ENCODE data around the gene RALGPS1. TPM values are rescaled to one million over a fixed set of nuclear protein-coding genes. Genes with fewer than 3 reads are reported as not detected.

Gene RALGPS1
- total and polyA plus RNA-seq, 4 experiments from 2014 or later = 0.84 to 10.3 (median 5.8) TPM

DNA sequence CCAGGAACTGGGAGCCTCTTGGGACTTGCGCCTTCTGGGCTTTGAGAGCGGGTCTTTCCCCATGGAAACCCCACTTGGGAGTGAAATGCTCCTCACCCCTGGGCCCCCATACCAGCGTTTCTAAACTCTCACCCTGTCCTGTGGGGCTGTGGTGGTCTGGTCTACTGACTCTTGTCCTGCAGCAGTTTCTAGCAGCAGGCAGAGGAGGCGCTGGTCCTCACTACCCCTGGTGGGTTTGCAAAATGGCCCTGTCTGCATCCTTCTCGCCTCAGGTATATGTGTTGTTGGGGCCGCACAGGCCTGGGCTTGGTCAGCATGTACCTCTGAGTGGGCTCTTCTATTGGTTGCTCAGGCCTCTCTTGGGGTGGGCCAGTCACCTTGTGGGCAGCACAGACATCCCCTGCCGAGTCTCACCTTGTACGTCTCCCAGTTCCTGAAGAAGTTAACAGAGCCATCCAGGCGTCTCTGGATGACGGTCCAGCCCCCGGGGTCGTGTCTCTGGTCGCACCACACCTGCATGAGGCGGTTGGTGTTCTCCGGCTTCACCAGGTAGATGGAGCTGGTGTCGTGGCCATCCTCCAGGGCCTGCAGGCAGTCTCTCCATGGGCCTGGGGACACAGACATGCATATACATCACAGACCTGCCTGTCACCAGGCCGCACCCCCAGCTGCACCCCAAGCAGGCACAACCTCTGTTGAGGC is 178.9 kb downstream of the RALGPS1 start:
- CTCF ChIA-PET (ENCODE audit: partially characterized antibody) = no interaction called here
- peaks cover 0 to 2% of the 10 kb centered on the region in 2 donors for H3K36me3 Mint-ChIP-seq
- POLR2A ChIA-PET (ENCODE audit: partially characterized antibody) = no interaction called here

DNA sequence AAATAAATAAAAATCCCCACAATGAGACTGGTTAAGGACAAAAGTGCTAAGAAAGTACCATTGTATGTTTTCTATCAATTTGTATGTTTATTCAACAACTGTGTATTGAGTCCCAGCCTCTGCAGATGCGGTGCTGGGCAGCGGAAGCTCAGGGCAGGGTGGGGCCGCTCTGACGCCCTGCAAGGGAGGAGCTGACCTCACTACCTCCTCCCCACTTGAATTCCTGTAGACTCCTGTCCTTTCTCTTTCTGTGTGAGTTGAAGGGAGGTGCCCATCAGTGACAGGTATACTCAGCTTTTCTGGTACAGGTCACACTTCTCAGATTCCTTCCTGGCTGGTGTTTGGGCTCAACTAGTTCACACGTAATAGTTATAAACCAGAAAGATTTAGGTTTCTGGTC is 180.8 kb downstream of the RALGPS1 start:
- ChIA-PET CTCF (ENCODE audit: partially characterized antibody) (no interaction called here), POLR2A (ENCODE audit: partially characterized antibody) (no interaction called here)
- intact Hi-C loops (cut with micrococcal nuclease) = no loop called here
- Histone ChIP-seq H3K4me3 (ENCODE audit: low read length in 2 of 2) (no peak overlapping the region), H3K4me1 (ENCODE audit: insufficient read depth, low read length) (no peaks in the 10 kb centered on the region), H3K9me3 (ENCODE audit: control insufficient read depth in 1 of 2, low read length in 2 of 2) (no peaks in the 10 kb centered on the region), H3K27me3 (ENCODE audit: insufficient read depth, low read length) (no peaks in the 10 kb centered on the region), H3K36me3 (ENCODE audit: insufficient read depth, low read length) (no peaks in the 10 kb centered on the region), H3K27ac (ENCODE audit: low read depth, low read length) (no peak overlapping the region)
- Mint-ChIP-seq H3K9me3 (no peaks in the 10 kb centered on the region), H3K4me3 (no peak overlapping the region), H3K27me3 (no peaks in the 10 kb centered on the region), H3K4me1 (no peaks in the 10 kb centered on the region), H3K27ac (peak overlapping the region in 1 of 7 donors; percentile 51), H3K36me3 (peaks cover 0 to 2% of the 10 kb centered on the region in 2 donors)
- DNase-seq = no peak

More for the DNA sequence above, 178.9 kb downstream of the RALGPS1 start:
- H3K9me3 Mint-ChIP-seq = no peaks in the 10 kb centered on the region
- no peaks in the 10 kb centered on the region for H3K27me3 Mint-ChIP-seq
- DNase-seq = no peak
- H3K4me1 Mint-ChIP-seq = no peaks in the 10 kb centered on the region
- no peaks in the 10 kb centered on the region for H3K9me3 ChIP-seq (ENCODE audit: control insufficient read depth in 1 of 2, low read length in 2 of 2)
- H3K27ac ChIP-seq (ENCODE audit: low read depth, low read length) = no peak overlapping the region
- no peaks in the 10 kb centered on the region for H3K27me3 ChIP-seq (ENCODE audit: insufficient read depth, low read length)
- H3K4me3 ChIP-seq (ENCODE audit: low read length in 2 of 2) = no peak overlapping the region
- no peak overlapping the region for H3K4me3 Mint-ChIP-seq
- no peaks in the 10 kb centered on the region for H3K36me3 ChIP-seq (ENCODE audit: insufficient read depth, low read length)
- H3K27ac Mint-ChIP-seq = no peak overlapping the region
- intact Hi-C loops (cut with micrococcal nuclease) = no loop called here
- no peaks in the 10 kb centered on the region for H3K4me1 ChIP-seq (ENCODE audit: insufficient read depth, low read length)

DNA sequence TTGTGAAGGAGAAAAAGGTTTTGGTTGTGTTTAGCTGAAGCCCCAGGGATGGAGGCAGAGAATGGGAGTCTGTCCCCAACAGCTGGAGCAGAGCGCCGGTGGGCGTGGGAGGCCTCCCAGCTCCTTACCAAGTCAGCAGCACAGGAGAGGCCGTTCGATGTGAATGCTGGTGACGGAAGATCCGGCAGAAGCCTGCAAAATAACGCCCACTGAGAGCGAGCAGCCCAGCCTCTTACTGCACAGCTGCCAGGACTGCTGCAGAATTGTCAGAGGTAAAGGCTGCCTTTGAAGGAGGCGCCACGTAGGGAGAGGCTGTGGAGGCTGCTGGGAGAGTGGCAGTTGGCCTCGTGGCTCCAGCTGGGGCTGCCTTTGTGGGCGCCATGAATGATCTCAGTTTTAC is 181.6 kb downstream of the RALGPS1 start:
- no peaks in the 10 kb centered on the region for H3K4me1 Mint-ChIP-seq
- H3K9me3 Mint-ChIP-seq = no peaks in the 10 kb centered on the region
- Histone ChIP-seq H3K36me3 (ENCODE audit: insufficient read depth, low read length) (no peaks in the 10 kb centered on the region), H3K27me3 (ENCODE audit: insufficient read depth, low read length) (no peaks in the 10 kb centered on the region), H3K4me3 (ENCODE audit: low read length in 2 of 2) (no peak overlapping the region), H3K4me1 (ENCODE audit: insufficient read depth, low read length) (no peaks in the 10 kb centered on the region), H3K9me3 (ENCODE audit: control insufficient read depth in 1 of 2, low read length in 2 of 2) (no peaks in the 10 kb centered on the region), H3K27ac (ENCODE audit: low read depth, low read length) (no peak overlapping the region)
- no peak overlapping the region for H3K4me3 Mint-ChIP-seq
- DNase-seq = no peak
- H3K27ac Mint-ChIP-seq = no peak overlapping the region
- peaks cover 0 to 2% of the 10 kb centered on the region in 2 donors for H3K36me3 Mint-ChIP-seq
- no peaks in the 10 kb centered on the region for H3K27me3 Mint-ChIP-seq
- ChIA-PET CTCF (ENCODE audit: partially characterized antibody) (no interaction called here), POLR2A (ENCODE audit: partially characterized antibody) (no interaction called here)
- intact Hi-C loops (cut with micrococcal nuclease) = no loop called here

DNA sequence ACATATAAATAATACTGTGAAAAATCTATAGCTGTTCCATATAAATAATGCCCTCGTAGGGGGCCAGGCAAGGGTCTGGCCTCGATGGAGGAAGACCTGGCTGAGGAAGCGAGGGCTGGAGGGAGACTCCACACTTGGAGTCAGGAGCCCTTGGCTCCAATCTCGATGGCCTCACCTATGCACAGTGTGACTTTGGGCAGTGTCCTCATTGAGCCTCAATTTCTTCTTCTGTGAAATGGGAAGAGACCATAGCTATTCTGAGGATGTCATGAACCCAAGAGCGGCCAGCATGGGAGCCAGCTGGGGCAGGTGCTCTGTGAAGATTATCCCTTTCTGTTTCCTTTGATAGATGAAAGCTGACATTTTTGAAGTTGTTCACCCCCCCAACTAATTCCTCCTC is 183.1 kb downstream of the RALGPS1 start:
- no peaks in the 10 kb centered on the region for H3K4me1 ChIP-seq (ENCODE audit: insufficient read depth, low read length)
- no peaks in the 10 kb centered on the region for H3K9me3 ChIP-seq (ENCODE audit: control insufficient read depth in 1 of 2, low read length in 2 of 2)
- no peak overlapping the region for H3K27ac ChIP-seq (ENCODE audit: low read depth, low read length)
- no peak overlapping the region for H3K27ac Mint-ChIP-seq
- H3K4me3 Mint-ChIP-seq = no peak overlapping the region
- H3K36me3 ChIP-seq (ENCODE audit: insufficient read depth, low read length) = no peaks in the 10 kb centered on the region
- CTCF ChIA-PET (ENCODE audit: partially characterized antibody) = no interaction called here
- no peaks in the 10 kb centered on the region for H3K9me3 Mint-ChIP-seq
- no peak overlapping the region for H3K4me3 ChIP-seq (ENCODE audit: low read length in 2 of 2)
- POLR2A ChIA-PET (ENCODE audit: partially characterized antibody) = no interaction called here
- H3K27me3 Mint-ChIP-seq = no peaks in the 10 kb centered on the region
- H3K27me3 ChIP-seq (ENCODE audit: insufficient read depth, low read length) = no peaks in the 10 kb centered on the region
- H3K36me3 Mint-ChIP-seq = no peaks in the 10 kb centered on the region
- no peaks in the 10 kb centered on the region for H3K4me1 Mint-ChIP-seq
- no peak for DNase-seq
- intact Hi-C loops (cut with micrococcal nuclease) = no loop called here

DNA sequence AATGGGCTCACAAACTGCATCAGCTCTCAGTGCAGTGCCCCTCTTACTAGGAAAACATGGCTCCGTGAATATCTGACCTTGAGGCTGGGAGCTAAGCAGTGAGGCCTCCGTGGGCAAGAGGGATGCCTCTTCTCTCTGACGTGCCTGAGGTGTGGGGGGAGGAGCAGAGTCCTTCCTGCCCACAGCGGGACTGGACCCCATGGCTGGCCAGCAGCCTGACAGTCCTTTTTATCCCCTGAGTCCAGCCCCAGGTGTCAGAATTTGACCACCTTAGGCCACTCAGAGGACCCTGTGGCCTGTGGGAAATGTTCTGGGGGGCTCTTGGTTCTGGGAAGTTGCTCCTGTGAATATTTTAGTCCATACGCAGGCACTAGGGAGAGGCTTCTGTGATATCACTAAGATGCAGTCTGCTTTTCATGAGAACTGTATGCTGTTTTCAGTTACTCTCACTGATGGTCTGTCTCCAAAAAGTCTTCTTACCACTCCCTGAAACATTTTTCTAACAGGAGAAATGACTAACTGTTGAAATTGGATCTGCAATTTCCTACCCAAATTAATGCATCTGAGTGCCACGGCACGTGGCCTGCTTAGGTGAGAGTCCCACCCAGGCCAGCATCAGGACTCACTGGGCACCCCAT is 184.5 kb downstream of the RALGPS1 start:
- no peaks in the 10 kb centered on the region for H3K27me3 Mint-ChIP-seq

DNA sequence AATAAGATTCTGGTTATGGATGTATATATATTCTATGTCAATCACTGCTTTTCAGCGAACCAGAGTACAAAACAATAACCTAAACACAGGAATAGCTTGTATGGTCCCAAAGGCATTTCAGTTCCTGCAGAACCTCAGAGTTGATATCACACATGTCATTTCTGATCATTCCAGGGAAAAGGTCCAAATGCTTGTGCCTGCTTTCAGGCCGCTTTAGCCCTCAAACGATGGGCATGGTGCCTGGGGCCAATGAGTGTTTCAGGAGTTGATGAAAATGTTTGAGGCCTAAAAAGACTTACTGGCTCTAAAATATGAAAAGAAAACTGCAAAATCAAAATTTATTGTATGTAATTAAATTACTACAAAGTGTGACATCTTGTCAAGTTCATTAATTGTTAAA is 185.1 kb downstream of the RALGPS1 start:
- Histone ChIP-seq H3K4me1 (ENCODE audit: insufficient read depth, low read length) (no peaks in the 10 kb centered on the region), H3K27me3 (ENCODE audit: insufficient read depth, low read length) (no peaks in the 10 kb centered on the region), H3K9me3 (ENCODE audit: control insufficient read depth in 1 of 2, low read length in 2 of 2) (no peaks in the 10 kb centered on the region), H3K27ac (ENCODE audit: low read depth, low read length) (no peak overlapping the region), H3K36me3 (ENCODE audit: insufficient read depth, low read length) (no peaks in the 10 kb centered on the region), H3K4me3 (ENCODE audit: low read length in 2 of 2) (no peak overlapping the region)
- Mint-ChIP-seq H3K27me3 (no peaks in the 10 kb centered on the region), H3K4me3 (no peak overlapping the region), H3K27ac (no peak overlapping the region), H3K4me1 (no peaks in the 10 kb centered on the region), H3K9me3 (no peaks in the 10 kb centered on the region), H3K36me3 (no peaks in the 10 kb centered on the region)
- ChIA-PET POLR2A (ENCODE audit: partially characterized antibody) (no interaction called here), CTCF (ENCODE audit: partially characterized antibody) (no interaction called here)
- intact Hi-C loops (cut with micrococcal nuclease) = no loop called here
- no peak for DNase-seq

More for the DNA sequence above, 184.5 kb downstream of the RALGPS1 start:
- no peak overlapping the region for H3K4me3 ChIP-seq (ENCODE audit: low read length in 2 of 2)
- no peaks in the 10 kb centered on the region for H3K9me3 ChIP-seq (ENCODE audit: control insufficient read depth in 1 of 2, low read length in 2 of 2)
- CTCF ChIA-PET (ENCODE audit: partially characterized antibody) = no interaction called here
- no peaks in the 10 kb centered on the region for H3K9me3 Mint-ChIP-seq
- no peak for DNase-seq
- intact Hi-C loops (cut with micrococcal nuclease) = no loop called here
- POLR2A ChIA-PET (ENCODE audit: partially characterized antibody) = no interaction called here
- H3K27ac ChIP-seq (ENCODE audit: low read depth, low read length) = no peak overlapping the region
- no peak overlapping the region for H3K4me3 Mint-ChIP-seq
- no peaks in the 10 kb centered on the region for H3K36me3 Mint-ChIP-seq
- H3K27ac Mint-ChIP-seq = no peak overlapping the region
- no peaks in the 10 kb centered on the region for H3K36me3 ChIP-seq (ENCODE audit: insufficient read depth, low read length)
- H3K4me1 Mint-ChIP-seq = no peaks in the 10 kb centered on the region
- no peaks in the 10 kb centered on the region for H3K4me1 ChIP-seq (ENCODE audit: insufficient read depth, low read length)
- H3K27me3 ChIP-seq (ENCODE audit: insufficient read depth, low read length) = no peaks in the 10 kb centered on the region

DNA sequence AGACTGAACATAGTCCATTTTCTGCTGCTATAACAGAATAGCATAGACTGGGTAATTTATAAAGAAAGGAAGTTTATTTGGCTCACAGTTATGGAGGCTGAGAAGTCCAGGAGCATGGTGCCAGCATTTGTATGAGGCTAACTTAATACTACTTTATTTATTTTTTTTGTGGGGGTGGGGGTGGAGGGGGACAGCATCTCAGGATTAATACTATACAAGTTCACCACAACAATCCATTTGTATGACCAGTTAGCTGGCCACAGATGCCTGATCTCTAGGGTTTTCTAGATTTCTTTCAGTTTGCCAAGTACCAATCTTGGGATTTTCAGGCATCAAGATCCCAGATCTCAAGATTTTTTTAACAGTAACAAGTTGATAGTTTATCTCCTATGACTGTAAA is 187.6 kb downstream of the RALGPS1 start:
- intact Hi-C loops (cut with micrococcal nuclease) = no loop called here
- Mint-ChIP-seq H3K9me3 (no peaks in the 10 kb centered on the region), H3K36me3 (no peaks in the 10 kb centered on the region), H3K27ac (no peak overlapping the region), H3K4me3 (no peak overlapping the region), H3K4me1 (no peaks in the 10 kb centered on the region), H3K27me3 (no peaks in the 10 kb centered on the region)
- CTCF ChIA-PET (ENCODE audit: partially characterized antibody) = no interaction called here
- Histone ChIP-seq H3K4me1 (ENCODE audit: insufficient read depth, low read length) (no peaks in the 10 kb centered on the region), H3K36me3 (ENCODE audit: insufficient read depth, low read length) (no peaks in the 10 kb centered on the region), H3K9me3 (ENCODE audit: control insufficient read depth in 1 of 2, low read length in 2 of 2) (no peaks in the 10 kb centered on the region), H3K27me3 (ENCODE audit: insufficient read depth, low read length) (no peaks in the 10 kb centered on the region), H3K4me3 (ENCODE audit: low read length in 2 of 2) (no peak overlapping the region), H3K27ac (ENCODE audit: low read depth, low read length) (no peak overlapping the region)
- no peak for DNase-seq
- POLR2A ChIA-PET (ENCODE audit: partially characterized antibody) = no interaction called here
